IgD-negative memory B cell (primary cell): ENCODE data around the gene RBKS. TPM values are rescaled to one million over a fixed set of nuclear protein-coding genes. Genes with fewer than 3 reads are reported as not detected.

ENCODE experiments used
- H3K27ac Mint-ChIP-seq, 3 donors: one replicate each; pipeline ENCODE4 v1.8.0; 2020 to 2022; ENCODE audit warnings: mild to moderate bottlenecking in 3 of 3, mixed read lengths in 3 of 3, moderate library complexity in 1 of 3
- H3K27me3 Mint-ChIP-seq: one replicate; pipeline ENCODE4 v1.8.0; 2021; ENCODE audit warnings: mixed read lengths
- H3K36me3 Mint-ChIP-seq: one replicate; pipeline ENCODE4 v1.8.0; 2020; ENCODE audit warnings: mild to moderate bottlenecking, mixed read lengths
- H3K4me1 Mint-ChIP-seq, 3 donors: one replicate each; pipeline ENCODE4 v1.8.0; 2020 to 2022; ENCODE audit warnings: mixed read lengths in 3 of 3, mild to moderate bottlenecking in 1 of 3
- H3K4me3 Mint-ChIP-seq, 4 donors: one replicate each; pipeline ENCODE4 v1.8.0; 2020 to 2022; ENCODE audit warnings: mild to moderate bottlenecking in 4 of 4, mixed read lengths in 4 of 4, moderate library complexity in 3 of 4
- H3K9me3 Mint-ChIP-seq, 3 donors: one replicate each; pipeline ENCODE4 v1.8.0; 2020 to 2021; ENCODE audit warnings: mixed read lengths in 3 of 3, mild to moderate bottlenecking in 1 of 3
- polyA plus RNA-seq: library from polyadenylated mRNA; unstranded; fragments of 300-500 nt; fragmentation: Illumina TruSeq; gene quantifications from one replicate; pipeline ENCODE4 v1.2.3, GENCODE V29; 2021

The RBKS gene
- polyA plus RNA-seq, 1 donor from 2014 or later, result 7.5 TPM

DNA sequence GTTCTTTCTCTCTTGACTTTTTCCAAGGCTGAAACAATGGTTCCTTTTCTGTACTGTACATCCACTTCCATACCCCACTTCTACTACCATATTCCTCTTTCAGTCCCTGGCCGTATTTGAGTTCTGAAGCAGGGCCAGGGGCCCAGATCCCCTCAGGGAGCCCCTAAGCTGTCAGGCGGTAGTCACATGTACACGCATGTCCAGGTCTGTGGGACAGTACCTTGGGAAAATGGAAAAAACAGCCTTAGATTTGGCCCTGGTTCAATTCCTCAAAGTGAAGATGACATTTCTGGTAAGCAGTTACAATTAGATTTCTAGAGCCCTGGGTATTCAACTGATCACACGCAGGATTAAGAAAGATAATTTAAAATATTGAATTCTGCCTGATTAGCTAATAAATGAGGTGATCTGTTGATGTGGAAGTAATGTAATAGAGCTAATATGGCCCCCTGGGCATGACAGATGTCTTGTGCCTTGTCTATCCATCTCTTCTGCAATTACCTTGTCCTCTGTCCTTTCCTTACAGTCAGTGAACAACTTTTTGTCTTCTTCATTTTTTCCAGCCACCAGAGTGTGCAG, 74.2 kb downstream of the RBKS start:
- no peak overlapping the region for H3K27ac Mint-ChIP-seq

DNA sequence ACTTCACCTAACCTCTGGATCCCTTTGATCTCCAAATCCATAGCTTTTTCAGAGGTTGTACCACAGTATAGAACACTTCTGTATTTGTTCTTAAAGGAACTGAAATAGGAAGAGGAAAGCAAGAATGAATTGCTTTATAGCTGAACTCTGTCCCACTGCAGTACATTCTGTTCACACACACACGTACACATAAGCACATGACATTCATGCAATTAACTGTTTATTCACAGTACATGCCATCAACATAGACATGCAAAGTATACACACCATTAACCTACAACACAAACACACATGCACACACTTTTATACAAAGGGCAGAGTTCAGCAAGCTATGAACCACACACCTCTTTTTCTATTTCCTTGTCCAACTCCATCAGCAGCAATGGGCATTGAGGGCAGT, 75.4 kb downstream of the RBKS start:
- Mint-ChIP-seq H3K4me1 (no peaks in the 10 kb centered on the region), H3K4me3 (no peak overlapping the region), H3K27ac (no peak overlapping the region), H3K9me3 (peaks cover 0 to 2% (median 0%) of the 10 kb centered on the region in 3 donors), H3K36me3 (peaks cover 7% of the 10 kb centered on the region), H3K27me3 (no peaks in the 10 kb centered on the region)

More for the DNA sequence above, 74.2 kb downstream of the RBKS start:
- Mint-ChIP-seq H3K27me3 (no peaks in the 10 kb centered on the region), H3K4me1 (no peaks in the 10 kb centered on the region), H3K36me3 (peaks cover 7% of the 10 kb centered on the region), H3K4me3 (no peak overlapping the region), H3K9me3 (peaks cover 0 to 2% (median 0%) of the 10 kb centered on the region in 3 donors)

DNA sequence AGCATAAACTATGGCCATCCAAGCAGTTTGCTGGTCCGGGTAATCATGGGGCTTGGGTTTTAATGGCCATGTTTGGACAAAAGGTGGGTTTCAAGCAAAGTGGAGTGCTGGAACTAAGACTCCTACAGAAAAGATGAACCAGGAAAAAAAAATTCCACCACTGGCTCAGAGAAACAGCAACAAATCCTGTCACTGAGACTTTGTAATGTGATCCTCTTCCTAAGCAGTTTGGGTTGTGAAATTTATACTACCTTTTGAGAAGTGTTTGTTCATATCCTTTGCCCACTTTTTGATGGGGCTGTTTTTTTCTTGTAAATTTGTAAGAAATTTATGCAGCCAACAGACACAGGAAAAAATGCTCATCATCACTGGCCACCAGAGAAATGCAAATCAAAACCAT, 78.4 kb downstream of the RBKS start:
- Mint-ChIP-seq H3K4me1 (no peaks in the 10 kb centered on the region), H3K27ac (no peak overlapping the region), H3K36me3 (peaks cover 11% of the 10 kb centered on the region), H3K9me3 (peaks cover 0 to 2% (median 0%) of the 10 kb centered on the region in 3 donors), H3K27me3 (no peaks in the 10 kb centered on the region), H3K4me3 (no peak overlapping the region)

DNA sequence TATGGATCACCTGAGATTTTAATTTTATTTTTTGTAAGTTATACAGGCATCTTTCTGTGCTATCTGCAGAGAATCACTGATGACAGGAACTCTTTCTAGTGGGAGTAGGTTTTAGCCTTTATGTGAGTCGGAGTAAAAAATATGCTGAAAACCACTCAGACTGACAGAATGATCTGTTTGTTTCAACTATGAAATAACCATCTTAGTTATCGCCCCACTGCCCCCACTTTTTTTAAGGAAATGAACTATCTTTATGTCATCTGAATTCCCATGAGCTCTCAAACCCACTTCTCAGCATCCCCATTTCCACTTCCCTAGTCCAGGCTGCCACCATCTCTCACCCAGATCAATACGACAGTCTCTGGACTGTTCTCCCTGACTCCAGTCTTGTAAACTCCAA, 79.7 kb downstream of the RBKS start:
- H3K27ac Mint-ChIP-seq, result no peak overlapping the region
- no peaks in the 10 kb centered on the region for H3K27me3 Mint-ChIP-seq
- H3K9me3 Mint-ChIP-seq, result peaks cover 0 to 2% (median 0%) of the 10 kb centered on the region in 3 donors
- H3K4me1 Mint-ChIP-seq, result no peaks in the 10 kb centered on the region
- H3K4me3 Mint-ChIP-seq, result no peak overlapping the region
- H3K36me3 Mint-ChIP-seq, result peaks cover 11% of the 10 kb centered on the region

DNA sequence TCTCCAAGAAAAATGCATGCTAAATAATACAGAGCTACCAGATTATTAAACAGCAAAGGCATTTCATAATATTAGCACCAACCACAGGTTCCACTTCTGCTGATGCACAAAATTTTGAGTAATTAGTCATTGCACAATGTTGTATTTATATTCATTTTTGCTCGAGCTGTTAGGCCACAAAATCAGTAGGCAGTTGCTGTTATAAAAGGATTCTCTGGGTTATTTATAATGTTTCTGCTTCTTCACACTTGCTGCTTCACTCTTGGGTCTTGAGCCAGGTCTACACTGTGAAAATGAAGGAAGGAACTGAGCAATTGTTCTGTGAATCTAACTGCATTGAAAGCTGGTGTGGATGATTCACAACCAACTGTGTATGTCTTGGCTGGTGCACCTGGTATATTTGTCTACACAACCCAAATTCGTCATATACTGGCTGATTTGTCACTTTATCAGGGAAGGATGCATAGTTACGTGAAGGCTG, 80.4 kb downstream of the RBKS start:
- Mint-ChIP-seq H3K27ac (no peak overlapping the region), H3K36me3 (peaks cover 11% of the 10 kb centered on the region), H3K4me3 (no peak overlapping the region)

DNA sequence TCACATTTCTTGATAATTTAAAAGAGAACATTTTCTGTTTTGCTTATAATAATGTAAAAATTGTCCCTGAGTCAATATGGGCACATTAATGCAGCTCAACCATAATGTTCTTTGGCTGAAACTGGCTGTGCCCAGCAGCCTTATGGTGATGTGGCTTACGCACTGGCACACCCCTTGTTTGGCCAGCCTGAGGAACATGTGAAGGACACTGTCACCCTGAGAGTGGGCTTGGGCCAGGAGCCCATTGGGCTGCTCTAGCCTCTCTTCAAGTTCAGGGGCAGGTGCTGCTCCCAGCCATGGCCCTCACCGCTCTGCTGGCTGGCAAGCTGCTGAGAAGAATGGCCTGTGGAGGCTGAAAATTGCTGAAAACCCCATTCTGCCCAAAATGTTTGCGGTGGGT, 81.2 kb downstream of the RBKS start:
- Mint-ChIP-seq H3K4me3 (no peak overlapping the region), H3K9me3 (peaks cover 0 to 2% (median 0%) of the 10 kb centered on the region in 3 donors), H3K4me1 (no peaks in the 10 kb centered on the region), H3K36me3 (peaks cover 9% of the 10 kb centered on the region), H3K27me3 (no peaks in the 10 kb centered on the region), H3K27ac (no peak overlapping the region)

More for the DNA sequence above, 80.4 kb downstream of the RBKS start:
- no peaks in the 10 kb centered on the region for H3K4me1 Mint-ChIP-seq
- peaks cover 0 to 2% (median 0%) of the 10 kb centered on the region in 3 donors for H3K9me3 Mint-ChIP-seq
- H3K27me3 Mint-ChIP-seq, result no peaks in the 10 kb centered on the region

DNA sequence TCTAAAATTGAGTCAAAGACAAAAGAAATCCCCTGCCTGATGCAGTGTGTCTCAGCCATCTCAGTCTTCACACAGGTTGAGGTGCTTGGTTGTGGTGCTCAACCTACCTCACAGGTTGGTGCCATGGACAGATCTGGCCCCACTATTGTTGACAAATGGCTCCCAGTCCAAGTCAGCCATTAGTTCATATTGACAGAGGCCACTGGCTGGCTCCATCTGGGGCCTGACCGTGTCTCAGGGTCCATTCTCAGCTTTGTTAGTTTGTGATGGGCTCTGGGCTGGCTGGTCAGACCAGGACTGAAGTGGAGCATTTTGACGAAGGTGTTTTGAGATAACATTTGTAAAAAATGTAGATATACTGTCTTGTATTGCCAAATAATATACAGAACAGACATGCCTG, 81.8 kb downstream of the RBKS start:
- Mint-ChIP-seq H3K4me1 (no peaks in the 10 kb centered on the region), H3K4me3 (no peak overlapping the region), H3K36me3 (peaks cover 9% of the 10 kb centered on the region), H3K9me3 (peaks cover 0 to 2% (median 0%) of the 10 kb centered on the region in 3 donors), H3K27me3 (no peaks in the 10 kb centered on the region), H3K27ac (no peak overlapping the region)

DNA sequence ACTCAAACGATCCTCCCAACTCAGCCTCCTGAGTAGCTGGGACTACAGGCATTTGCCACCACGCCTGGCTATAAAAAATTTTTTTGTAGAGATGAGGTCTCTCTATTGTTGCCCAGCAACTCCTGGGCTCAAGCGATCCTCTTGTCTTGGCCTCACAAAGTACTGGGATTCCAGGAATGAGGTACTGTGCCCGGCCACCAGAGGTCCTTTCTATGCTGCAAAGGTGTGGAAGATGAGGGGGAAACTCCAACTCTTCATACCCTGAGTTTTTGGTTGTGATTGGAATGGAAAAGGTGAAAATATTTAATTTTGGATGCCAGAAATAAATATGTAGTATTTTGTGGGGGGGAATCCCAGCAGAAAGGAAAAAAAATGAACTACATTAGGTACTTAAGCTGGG, 82.7 kb downstream of the RBKS start:
- no peak overlapping the region for H3K27ac Mint-ChIP-seq
- no peaks in the 10 kb centered on the region for H3K9me3 Mint-ChIP-seq
- H3K36me3 Mint-ChIP-seq, result peaks cover 9% of the 10 kb centered on the region
- H3K4me1 Mint-ChIP-seq, result no peaks in the 10 kb centered on the region
- no peaks in the 10 kb centered on the region for H3K27me3 Mint-ChIP-seq
- H3K4me3 Mint-ChIP-seq, result no peak overlapping the region

DNA sequence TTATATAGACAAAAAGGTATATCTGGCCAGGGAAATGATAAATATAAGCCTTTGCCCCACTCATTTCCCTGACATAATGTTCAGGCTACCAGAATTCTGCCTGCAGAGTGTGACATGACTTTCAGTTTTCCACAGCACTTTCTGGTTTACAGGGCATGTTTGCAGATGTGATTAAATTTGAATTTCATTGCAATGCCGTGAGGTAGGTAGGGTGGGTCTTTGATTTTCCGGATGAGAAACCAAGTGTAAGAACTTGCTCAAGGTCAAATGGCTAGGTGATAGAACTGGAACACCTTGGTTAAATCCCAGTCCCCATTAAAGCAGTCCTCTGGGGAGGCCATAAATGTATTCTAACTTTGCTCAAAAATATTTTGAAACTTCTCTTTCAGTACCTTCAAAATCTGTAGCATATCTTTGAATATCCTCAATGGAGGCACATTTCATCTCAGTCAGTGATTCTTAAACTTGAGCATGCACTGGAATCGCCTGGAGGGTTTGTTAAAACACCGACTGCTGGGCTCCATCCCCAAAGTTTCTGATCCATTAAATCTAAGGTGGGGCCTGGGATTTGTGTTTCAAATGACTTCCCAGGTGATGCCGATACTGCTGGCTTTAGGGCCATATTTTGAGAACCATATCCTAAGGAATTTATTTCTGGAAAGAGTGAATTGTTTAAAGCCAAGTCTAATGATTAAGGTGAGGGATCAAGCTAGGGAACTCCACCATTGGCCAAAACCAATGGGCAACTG, 83.7 kb downstream of the RBKS start:
- no peaks in the 10 kb centered on the region for H3K27me3 Mint-ChIP-seq
- H3K27ac Mint-ChIP-seq, result no peak overlapping the region
- H3K9me3 Mint-ChIP-seq, result no peaks in the 10 kb centered on the region
- no peak overlapping the region for H3K4me3 Mint-ChIP-seq
- no peaks in the 10 kb centered on the region for H3K4me1 Mint-ChIP-seq
- H3K36me3 Mint-ChIP-seq, result peaks cover 4% of the 10 kb centered on the region

DNA sequence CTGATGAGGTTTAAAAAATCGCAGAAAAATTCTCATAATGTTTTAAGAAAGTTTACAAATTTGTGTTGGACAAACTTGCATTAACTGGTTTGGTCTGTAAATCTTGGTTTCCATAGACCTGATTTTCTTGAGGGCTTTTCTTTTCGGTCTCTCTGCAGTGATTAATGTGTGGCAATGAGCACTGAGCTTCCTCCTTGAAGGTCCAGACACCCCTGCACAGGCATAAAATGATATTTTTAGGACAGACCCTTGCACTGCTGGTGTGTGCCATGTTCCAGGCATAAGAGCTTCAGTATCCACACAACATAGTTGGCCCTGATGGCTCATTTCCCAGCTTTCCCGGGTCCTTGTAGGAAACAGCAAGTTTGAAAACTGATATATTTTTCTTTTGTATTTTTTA, 85.0 kb downstream of the RBKS start:
- Mint-ChIP-seq H3K27me3 (no peaks in the 10 kb centered on the region), H3K9me3 (no peaks in the 10 kb centered on the region), H3K4me1 (no peaks in the 10 kb centered on the region), H3K4me3 (no peak overlapping the region), H3K27ac (peak overlapping the region in 1 of 3 donors; percentile 19), H3K36me3 (peaks cover 4% of the 10 kb centered on the region)

DNA sequence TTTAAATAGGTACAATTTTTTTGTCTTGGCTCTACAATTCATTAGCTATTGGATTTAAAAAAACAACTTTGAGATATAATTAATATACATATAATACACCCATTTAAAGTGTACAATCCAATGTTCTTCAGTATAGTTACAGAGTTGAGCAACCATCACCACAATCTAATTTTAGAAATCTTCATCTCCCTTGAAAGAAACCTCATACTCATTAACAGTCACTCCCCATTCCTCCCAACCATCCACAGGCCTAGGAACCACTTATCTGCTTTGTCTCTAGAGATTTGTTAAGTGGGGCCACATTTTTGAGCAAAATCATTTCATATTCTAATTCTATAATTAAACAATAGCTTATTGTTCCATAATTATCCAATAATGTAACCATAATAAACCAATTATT, 86.0 kb downstream of the RBKS start:
- Mint-ChIP-seq H3K4me3 (no peak overlapping the region), H3K9me3 (no peaks in the 10 kb centered on the region), H3K36me3 (peaks cover 4% of the 10 kb centered on the region), H3K4me1 (no peaks in the 10 kb centered on the region), H3K27me3 (no peaks in the 10 kb centered on the region), H3K27ac (no peak overlapping the region)

DNA sequence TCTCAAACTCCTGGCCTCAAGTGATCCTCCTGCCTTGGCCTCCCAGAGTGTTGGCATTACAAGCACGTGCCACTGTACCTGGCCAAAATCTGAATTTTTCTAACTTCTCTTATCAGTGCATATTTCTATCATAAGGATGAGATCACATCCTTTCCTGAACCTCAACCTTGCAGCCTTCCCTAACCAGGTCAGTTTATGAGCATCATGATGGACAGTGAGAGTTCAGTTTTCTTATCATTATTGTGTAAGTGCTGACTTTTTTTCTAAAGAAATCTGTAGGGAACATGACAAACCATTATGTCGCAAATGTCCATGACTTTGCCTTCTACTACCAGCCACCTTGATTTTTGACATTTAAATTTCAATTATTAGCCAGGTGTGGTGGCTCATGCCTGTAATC, 87.1 kb downstream of the RBKS start:
- no peaks in the 10 kb centered on the region for H3K9me3 Mint-ChIP-seq
- no peak overlapping the region for H3K4me3 Mint-ChIP-seq
- no peaks in the 10 kb centered on the region for H3K27me3 Mint-ChIP-seq
- peaks cover 7% of the 10 kb centered on the region for H3K36me3 Mint-ChIP-seq
- no peaks in the 10 kb centered on the region for H3K4me1 Mint-ChIP-seq
- no peak overlapping the region for H3K27ac Mint-ChIP-seq

DNA sequence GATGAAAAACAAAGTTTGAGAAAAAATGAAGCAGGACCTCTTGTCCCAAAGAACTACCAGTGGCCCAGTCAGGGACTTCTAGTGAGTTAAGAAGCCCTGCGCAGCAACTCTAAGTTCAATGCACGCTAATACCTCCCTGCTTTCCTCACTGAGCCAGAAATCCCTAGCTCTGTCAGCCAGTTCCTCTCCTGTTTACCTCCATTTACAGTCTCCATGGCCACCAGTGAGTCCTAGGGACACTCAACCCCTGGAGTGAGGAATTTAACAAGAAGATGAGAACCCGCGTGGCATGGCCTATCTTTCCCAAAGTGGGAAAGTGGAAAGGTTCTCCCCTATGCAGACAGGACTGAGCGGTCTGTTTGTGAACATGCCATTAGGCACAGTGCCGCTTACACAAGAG, 87.6 kb downstream of the RBKS start:
- Mint-ChIP-seq H3K9me3 (no peaks in the 10 kb centered on the region), H3K4me3 (no peak overlapping the region), H3K4me1 (no peaks in the 10 kb centered on the region), H3K27ac (no peak overlapping the region), H3K36me3 (peaks cover 8% of the 10 kb centered on the region), H3K27me3 (no peaks in the 10 kb centered on the region)

DNA sequence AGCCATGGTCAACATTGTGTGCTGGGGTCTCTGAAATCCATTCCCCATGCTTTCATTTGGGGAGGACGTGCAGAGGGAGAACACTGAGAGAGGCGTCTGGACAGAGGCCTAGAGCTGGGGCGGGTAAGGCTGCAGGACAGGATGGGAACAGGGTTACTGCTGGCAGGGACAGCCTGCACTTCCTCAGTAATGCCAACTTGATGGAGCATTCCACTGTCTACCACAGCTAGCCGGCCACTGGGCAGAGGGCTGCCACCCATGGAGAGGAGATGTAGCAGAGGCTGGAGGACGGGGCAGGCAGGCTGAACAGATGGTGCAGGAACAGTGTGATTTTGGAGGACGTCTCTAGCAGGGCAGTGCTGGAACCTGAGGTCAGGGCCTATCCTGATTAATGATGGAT, 89.3 kb downstream of the RBKS start:
- Mint-ChIP-seq H3K27me3 (no peaks in the 10 kb centered on the region), H3K4me3 (no peak overlapping the region), H3K27ac (no peak overlapping the region), H3K9me3 (no peaks in the 10 kb centered on the region), H3K36me3 (peaks cover 8% of the 10 kb centered on the region), H3K4me1 (peaks cover 0 to under 1% (median 0%) of the 10 kb centered on the region in 3 donors)

DNA sequence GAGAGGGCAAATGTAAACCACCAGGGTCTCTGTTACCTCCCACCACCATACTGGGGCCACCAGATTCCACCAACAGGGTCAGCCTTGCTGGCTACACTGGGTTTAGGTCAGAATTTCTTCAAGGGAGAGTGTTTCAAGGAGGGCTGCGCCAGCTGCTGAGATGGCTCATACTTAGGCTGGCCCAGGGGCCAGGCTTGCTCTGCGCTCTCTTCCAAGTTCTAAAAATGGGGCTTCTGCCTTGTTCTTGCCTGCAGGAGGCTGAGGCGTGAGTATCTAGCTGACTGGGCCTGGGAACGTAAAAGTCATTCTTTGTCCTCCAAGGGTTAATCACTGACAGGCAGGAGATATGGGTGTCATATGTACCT, 90.6 kb downstream of the RBKS start:
- peaks cover 8% of the 10 kb centered on the region for H3K36me3 Mint-ChIP-seq
- H3K4me1 Mint-ChIP-seq, result peaks cover 0 to 2% (median 0%) of the 10 kb centered on the region in 3 donors
- H3K27me3 Mint-ChIP-seq, result no peaks in the 10 kb centered on the region
- H3K4me3 Mint-ChIP-seq, result no peak overlapping the region
- H3K27ac Mint-ChIP-seq, result peak overlapping the region in 1 of 3 donors; percentile 55
- no peaks in the 10 kb centered on the region for H3K9me3 Mint-ChIP-seq
